Mesenchymal stem cell (in vitro differentiated cells and primary cell): ENCODE results near the gene NOSIP.
"Not testable (repeated sequence)": the region's sequence is repeated elsewhere in the genome, so short reads cannot be mapped to it uniquely, and the experiment has no call there.

Experiments
- DNase-seq: peaks from one replicate; pipeline ENCODE4 v3.0.0-alpha.2; 2013
- H2AFZ ChIP-seq: one replicate; pipeline ENCODE4 v1.6.1; 2013; ENCODE audit warnings: low read depth, mild to moderate bottlenecking, control low read depth, inconsistent platforms, low read length, moderate library complexity
- H2AK5ac ChIP-seq: 2 replicates; pipeline ENCODE4 v1.6.1; 2013; ENCODE audit warnings: low read length, moderate library complexity, mild to moderate bottlenecking, inconsistent platforms; ENCODE audit not compliant: severe bottlenecking
- H2BK120ac ChIP-seq: one replicate; pipeline ENCODE4 v1.6.1; 2013; ENCODE audit warnings: low read depth, mild to moderate bottlenecking, inconsistent platforms, low read length, moderate library complexity
- H2BK12ac ChIP-seq, 2 experiments: one replicate each; pipeline ENCODE4 v1.6.1; 2013; ENCODE audit warnings: inconsistent platforms in 2 of 2, low read length in 2 of 2, mild to moderate bottlenecking in 2 of 2, moderate library complexity in 2 of 2, control low read depth in 1 of 2
- H2BK15ac ChIP-seq: one replicate; pipeline ENCODE4 v1.6.1; 2013; ENCODE audit warnings: mild to moderate bottlenecking, low read depth, inconsistent platforms; ENCODE audit not compliant: poor library complexity, severe bottlenecking
- H2BK5ac ChIP-seq: 2 replicates; pipeline ENCODE4 v1.6.1; 2013; ENCODE audit warnings: low read depth, mild to moderate bottlenecking, low read length, control low read depth, inconsistent platforms; ENCODE audit not compliant: poor library complexity, severe bottlenecking
- H3K14ac ChIP-seq, 2 experiments: one replicate each; pipeline ENCODE4 v1.6.1; 2013; ENCODE audit warnings: inconsistent platforms in 2 of 2, low read length in 2 of 2, control low read depth in 1 of 2, mild to moderate bottlenecking in 1 of 2, moderate library complexity in 1 of 2
- H3K18ac ChIP-seq, 2 experiments: one replicate each; pipeline ENCODE4 v1.6.1; 2013; ENCODE audit warnings: inconsistent platforms in 2 of 2, low read length in 2 of 2, control low read depth in 1 of 2, low read depth in 1 of 2, mild to moderate bottlenecking in 1 of 2
- H3K23ac ChIP-seq, 2 experiments: one replicate each; pipeline ENCODE4 v1.6.1; 2013; ENCODE audit warnings: inconsistent platforms in 2 of 2, low read length in 2 of 2, mild to moderate bottlenecking in 2 of 2, moderate library complexity in 2 of 2, control low read depth in 1 of 2
- H3K27ac ChIP-seq: 2 replicates; pipeline ENCODE4 v1.5.1; 2013; ENCODE audit warnings: mild to moderate bottlenecking, moderate library complexity, low read length, control low read depth, inconsistent platforms; ENCODE audit not compliant: poor library complexity, severe bottlenecking
- H3K27me3 ChIP-seq, 2 experiments: 2 replicates each; pipeline versions ENCODE4 v1.6.1 to v1.7.0; 2013; ENCODE audit warnings: low read length in 2 of 2, mild to moderate bottlenecking in 2 of 2, moderate library complexity in 2 of 2, control low read depth in 1 of 2, inconsistent platforms in 1 of 2; ENCODE audit not compliant: control insufficient read depth in 1 of 2, insufficient read depth in 1 of 2
- H3K36me3 ChIP-seq, 2 experiments: 2 replicates each; pipeline versions ENCODE4 v1.6.1 to v1.7.0; 2013; ENCODE audit warnings: low read length in 2 of 2, control low read depth in 1 of 2, inconsistent platforms in 1 of 2, low read depth in 1 of 2, mild to moderate bottlenecking in 1 of 2; ENCODE audit not compliant: insufficient read depth in 2 of 2, control insufficient read depth in 1 of 2
- H3K4ac ChIP-seq, 2 experiments: one replicate each; pipeline ENCODE4 v1.6.1; 2013; ENCODE audit warnings: inconsistent platforms in 2 of 2, low read length in 2 of 2, mild to moderate bottlenecking in 2 of 2, moderate library complexity in 2 of 2, control low read depth in 1 of 2, low read depth in 1 of 2
- H3K4me1 ChIP-seq: 2 replicates; pipeline ENCODE4 v1.6.1; 2013; ENCODE audit warnings: low read depth, low read length, control low read depth; ENCODE audit not compliant: control insufficient read depth, insufficient read depth
- H3K4me2 ChIP-seq: 2 replicates; pipeline ENCODE4 v1.6.1; 2013; ENCODE audit warnings: low read length, mild to moderate bottlenecking, inconsistent platforms; ENCODE audit not compliant: poor library complexity, severe bottlenecking
- H3K4me3 ChIP-seq, 2 experiments: 2 replicates each; pipeline versions ENCODE4 v1.5.1 to v1.7.0; 2013; ENCODE audit warnings: low read length in 2 of 2, mild to moderate bottlenecking in 2 of 2, control low read depth in 1 of 2, low read depth in 1 of 2; ENCODE audit not compliant: insufficient read depth in 1 of 2
- H3K79me1 ChIP-seq: replicated peaks from 2 replicates; pipeline ENCODE4 v1.6.1; 2013; ENCODE audit warnings: mild to moderate bottlenecking, control low read depth, low read length, inconsistent platforms; ENCODE audit not compliant: poor library complexity, severe bottlenecking
- H3K9ac ChIP-seq: 2 replicates; pipeline ENCODE4 v1.7.0; 2013; ENCODE audit warnings: mild to moderate bottlenecking, low read length, moderate library complexity
- H3K9me3 ChIP-seq: 2 replicates; pipeline ENCODE4 v1.7.0; 2013; ENCODE audit warnings: mild to moderate bottlenecking, low read length; ENCODE audit not compliant: control insufficient read depth
- H4K8ac ChIP-seq: one replicate; pipeline ENCODE4 v1.6.1; 2013; ENCODE audit warnings: inconsistent platforms, mild to moderate bottlenecking, low read length, moderate library complexity
- H4K91ac ChIP-seq: one replicate; pipeline ENCODE4 v1.6.1; 2013; ENCODE audit warnings: mild to moderate bottlenecking, low read length, inconsistent platforms
- WGBS: methylation state at CpG from one replicate; pipeline ENCODE4 v1.1.7; 2013; ENCODE audit warnings: mixed read lengths; 5-methylcytosine and 5-hydroxymethylcytosine counted together

The NOSIP gene

DNA sequence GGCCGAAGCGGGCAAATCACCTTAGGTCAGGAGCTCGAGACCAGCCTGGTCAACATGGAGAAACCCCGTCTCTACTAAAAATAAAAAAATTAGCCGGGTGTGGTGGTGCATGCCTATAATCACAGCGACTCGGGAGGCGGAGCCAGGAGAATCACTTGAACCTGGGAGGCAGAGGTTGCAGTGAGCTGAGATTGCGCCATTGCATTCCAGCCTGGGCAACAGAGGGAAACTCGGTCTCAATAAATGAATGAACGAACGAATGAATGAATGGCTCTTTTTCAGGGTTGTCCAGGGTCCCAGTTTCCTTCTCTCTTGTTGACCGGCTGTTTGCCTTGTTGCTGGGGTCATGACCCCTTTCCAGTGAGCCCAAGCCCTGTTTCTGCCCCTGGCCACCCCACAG lies 37.5 kb upstream of the NOSIP start:
- H3K4me3 ChIP-seq, H4K8ac ChIP-seq, H2BK120ac ChIP-seq, H4K91ac ChIP-seq, H3K4ac ChIP-seq, H3K18ac ChIP-seq, H2BK15ac ChIP-seq, H3K9ac ChIP-seq, H2BK12ac ChIP-seq, H2BK5ac ChIP-seq, H3K27me3 ChIP-seq, H2AK5ac ChIP-seq, H3K27ac ChIP-seq, H3K23ac ChIP-seq, H3K4me2 ChIP-seq, H2AFZ ChIP-seq, H3K9me3 ChIP-seq, H3K14ac ChIP-seq, DNase-seq: not testable (repeated sequence)
- Histone ChIP-seq H3K36me3 (peaks cover 55 to 67% of the 10 kb centered on the region in 2 experiments), H3K79me1 (peaks cover 51% of the 10 kb centered on the region), H3K4me1 (peaks cover 18% of the 10 kb centered on the region)
- WGBS, result 96% methylated on average over 13 of the region's 13 CpGs

DNA sequence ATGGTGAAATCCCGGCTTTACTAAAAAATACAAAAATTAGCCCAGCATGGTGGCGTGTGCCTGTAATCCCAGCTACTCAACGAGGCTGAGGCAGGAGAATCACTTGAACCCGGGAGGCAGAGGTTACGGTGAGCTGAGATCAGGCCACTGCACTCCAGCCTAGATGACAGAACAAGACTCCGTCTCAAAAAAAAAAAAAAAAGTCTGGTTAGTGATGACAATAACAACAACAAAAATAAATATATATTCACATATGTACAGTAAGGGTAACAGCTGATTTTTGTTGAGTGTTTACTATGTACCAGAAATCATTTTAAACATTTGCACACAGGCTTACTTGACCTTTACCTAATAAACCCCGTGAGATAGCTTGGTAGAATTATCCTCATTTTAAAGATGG lies 36.6 kb upstream of the NOSIP start:
- Histone ChIP-seq H3K18ac (no peak overlapping the region), H3K4me2 (no peak overlapping the region), H2BK12ac (no peak overlapping the region), H3K4me3 (no peak overlapping the region), H2BK5ac (no peak overlapping the region), H4K91ac (no peak overlapping the region), H2AFZ (no peak overlapping the region), H3K79me1 (peaks cover 47% of the 10 kb centered on the region), H3K14ac (no peak overlapping the region), H3K4me1 (peaks cover 20% of the 10 kb centered on the region), H3K23ac (no peak overlapping the region), H3K9ac (no peak overlapping the region), H2BK120ac (no peak overlapping the region), H2BK15ac (no peak overlapping the region), H3K27me3 (no peaks in the 10 kb centered on the region), H3K27ac (no peak overlapping the region), H3K4ac (no peak overlapping the region), H4K8ac (no peak overlapping the region), H3K36me3 (peaks cover 51 to 73% of the 10 kb centered on the region in 2 experiments), H2AK5ac (no peak overlapping the region), H3K9me3 (no peaks in the 10 kb centered on the region)
- no peak for DNase-seq
- WGBS, result 100% methylated on average over 5 of the region's 7 CpGs

DNA sequence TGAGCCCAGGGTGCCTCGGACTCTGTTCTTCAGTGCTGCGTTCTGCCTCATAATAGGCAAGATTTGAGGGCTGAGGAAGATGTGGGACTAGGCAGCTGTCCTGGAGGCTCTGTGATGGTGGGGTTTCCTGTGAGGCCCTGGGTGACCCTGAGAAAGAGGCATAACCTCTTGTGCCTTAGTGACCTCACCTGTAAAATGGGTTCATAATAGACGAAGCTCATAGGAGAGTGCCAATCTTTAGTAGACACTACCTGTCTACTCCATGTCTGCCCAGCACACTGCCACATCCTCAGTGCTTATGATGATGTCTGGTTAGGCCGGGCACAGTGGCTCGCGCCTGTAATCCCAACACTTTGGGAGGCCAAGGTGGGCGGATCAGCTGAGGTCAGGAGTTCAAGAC lies 36.2 kb upstream of the NOSIP start:
- H2BK120ac ChIP-seq, result no peak overlapping the region

DNA sequence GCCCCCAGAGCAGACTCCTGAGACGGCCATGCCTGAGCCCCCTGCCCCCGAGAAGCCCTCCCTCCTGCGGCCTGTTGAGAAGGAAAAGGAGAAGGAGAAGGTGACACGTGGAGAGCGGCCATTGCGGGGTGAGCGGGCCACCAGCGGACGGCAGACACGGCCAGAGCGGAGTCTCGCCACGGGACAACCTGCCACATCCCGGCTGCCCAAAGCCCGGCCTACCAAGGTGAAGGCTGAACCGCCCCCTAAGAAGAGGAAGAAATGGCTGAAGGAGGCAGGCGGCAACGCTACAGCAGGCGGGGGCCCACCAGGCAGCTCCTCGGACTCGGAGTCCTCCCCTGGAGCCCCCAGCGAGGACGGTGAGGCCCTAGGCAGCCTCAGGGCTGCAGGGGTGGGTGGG lies 35.5 kb upstream of the NOSIP start:
- Histone ChIP-seq H2BK120ac (no peak overlapping the region), H3K27ac (no peak overlapping the region), H3K14ac (no peak overlapping the region), H3K9me3 (no peaks in the 10 kb centered on the region), H2BK12ac (no peak overlapping the region), H4K91ac (no peak overlapping the region), H2BK5ac (no peak overlapping the region), H3K4me3 (no peak overlapping the region), H3K4me2 (no peak overlapping the region), H3K9ac (no peak overlapping the region), H2AFZ (no peak overlapping the region), H3K4me1 (peaks cover 20% of the 10 kb centered on the region), H3K4ac (no peak overlapping the region), H2BK15ac (no peak overlapping the region), H4K8ac (no peak overlapping the region), H3K27me3 (no peaks in the 10 kb centered on the region), H2AK5ac (no peak overlapping the region), H3K36me3 (peaks cover 44 to 69% of the 10 kb centered on the region in 2 experiments), H3K23ac (no peak overlapping the region), H3K18ac (no peak overlapping the region), H3K79me1 (peaks cover 40% of the 10 kb centered on the region)
- WGBS, result 97% methylated on average over 23 of the region's 23 CpGs
- no peak for DNase-seq

More for the DNA sequence above, 36.2 kb upstream of the NOSIP start:
- no peaks in the 10 kb centered on the region for H3K27me3 ChIP-seq
- no peak overlapping the region for H3K14ac ChIP-seq
- H3K79me1 ChIP-seq, result peaks cover 43% of the 10 kb centered on the region
- H3K18ac ChIP-seq, result no peak overlapping the region
- H3K27ac ChIP-seq, result no peak overlapping the region
- H3K4me3 ChIP-seq, result no peak overlapping the region
- no peak overlapping the region for H4K8ac ChIP-seq
- H3K4me1 ChIP-seq, result peaks cover 20% of the 10 kb centered on the region
- no peak overlapping the region for H3K23ac ChIP-seq
- H3K4ac ChIP-seq, result no peak overlapping the region
- no peak for DNase-seq
- H2AFZ ChIP-seq, result no peak overlapping the region
- H2BK12ac ChIP-seq, result no peak overlapping the region
- H4K91ac ChIP-seq, result no peak overlapping the region
- no peak overlapping the region for H2BK15ac ChIP-seq
- H2BK5ac ChIP-seq, result no peak overlapping the region
- no peak overlapping the region for H2AK5ac ChIP-seq
- no peak overlapping the region for H3K4me2 ChIP-seq
- 97% methylated on average over 7 of the region's 7 CpGs for WGBS
- no peaks in the 10 kb centered on the region for H3K9me3 ChIP-seq
- H3K36me3 ChIP-seq, result peaks cover 46 to 70% of the 10 kb centered on the region in 2 experiments
- H3K9ac ChIP-seq, result no peak overlapping the region
